ENCODE results near the gene RAD21L1.

Gene RAD21L1

DNA sequence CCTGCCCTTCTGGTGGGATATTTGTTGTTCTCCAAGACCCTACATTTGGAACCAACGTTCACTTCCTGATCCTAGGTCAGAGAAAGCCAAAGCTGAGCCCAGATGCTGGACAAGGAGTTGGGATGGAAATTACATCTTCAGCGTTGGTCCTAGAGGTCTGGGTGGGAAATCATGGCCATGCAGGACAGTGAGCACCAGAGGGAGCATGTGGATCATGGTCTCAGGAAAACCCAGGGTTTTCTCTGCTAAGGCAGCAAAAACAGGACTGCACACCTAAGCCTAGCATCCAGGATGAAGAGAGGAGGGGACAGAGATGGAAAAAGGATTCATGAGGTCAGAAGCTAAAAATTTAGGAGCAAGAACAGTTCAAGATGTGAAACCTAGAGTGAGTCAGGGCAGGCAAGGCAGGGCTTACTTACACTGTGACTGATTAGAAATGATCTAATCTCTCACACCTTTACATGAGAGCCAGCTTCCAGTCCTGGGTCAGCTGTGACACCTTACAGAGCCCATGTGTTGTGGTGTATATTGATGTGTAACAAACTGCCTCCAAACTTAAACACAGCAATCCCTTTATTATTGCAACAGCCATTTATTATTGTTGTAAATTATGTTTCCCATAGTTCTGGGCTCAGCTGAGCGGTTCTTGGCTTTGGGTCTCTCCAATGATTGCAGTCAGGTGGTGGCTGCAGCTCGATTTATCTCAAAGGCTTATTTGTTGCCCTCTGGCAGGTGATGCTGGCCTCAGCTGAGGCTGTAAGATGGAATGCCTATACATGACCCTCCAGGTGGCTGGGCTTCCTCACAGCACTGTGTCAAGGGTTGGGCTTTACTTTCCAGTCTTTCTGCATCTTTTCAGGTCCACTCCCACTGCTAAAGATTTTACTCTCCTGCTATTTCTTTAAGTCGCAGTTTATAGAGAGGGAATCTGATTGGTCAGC, 16.1 kb upstream of the RAD21L1 start:
- Histone ChIP-seq H3K4me1 (no peaks in the 10 kb centered on the region), H3K27me3 (no peaks in the 10 kb centered on the region), H3K36me3 (no peaks in the 10 kb centered on the region), H3K4me3 (ENCODE audit: low read depth, low read length) (no peak overlapping the region), H3K9me3 (no peaks in the 10 kb centered on the region)
- DNase-seq, result no peak
- peak; percentile 8; the same call in 1 of the 2 replicates for TF ChIP-seq CTCF (IDR thresholded peaks at IDR 0.05; ENCODE audit: low read depth, low read length)

- no peaks in the 10 kb centered on the region for H3K9me3 ChIP-seq
- TF ChIP-seq CTCF (IDR thresholded peaks at IDR 0.05; ENCODE audit: low read depth, low read length), result no peak
- peaks cover 4% of the 10 kb centered on the region for H3K27me3 ChIP-seq
- no peak for DNase-seq
- no peaks in the 10 kb centered on the region for H3K36me3 ChIP-seq
- no peak overlapping the region for H3K4me3 ChIP-seq (ENCODE audit: low read depth, low read length)
- H3K4me1 ChIP-seq, result no peaks in the 10 kb centered on the region
Observed at GRCh38 chr20:1210501-1210900, 15.3 kb upstream of the RAD21L1 start.

- H3K4me1 ChIP-seq, result no peaks in the 10 kb centered on the region
- H3K4me3 ChIP-seq (ENCODE audit: low read depth, low read length), result no peak overlapping the region
- DNase-seq, result no peak
- H3K27me3 ChIP-seq, result peaks cover 4% of the 10 kb centered on the region
- no peaks in the 10 kb centered on the region for H3K9me3 ChIP-seq
- H3K36me3 ChIP-seq, result no peaks in the 10 kb centered on the region
- TF ChIP-seq CTCF (IDR thresholded peaks at IDR 0.05; ENCODE audit: low read depth, low read length), result no peak
Observed at GRCh38 chr20:1212023-1212422, 13.8 kb upstream of the RAD21L1 start.

- Histone ChIP-seq H3K4me1 (no peaks in the 10 kb centered on the region), H3K9me3 (no peaks in the 10 kb centered on the region), H3K27me3 (peaks cover 4% of the 10 kb centered on the region), H3K36me3 (no peaks in the 10 kb centered on the region), H3K4me3 (ENCODE audit: low read depth, low read length) (no peak overlapping the region)
- peak; percentile 55 for DNase-seq
- peak; percentile 61 for TF ChIP-seq CTCF (IDR thresholded peaks at IDR 0.05; ENCODE audit: low read depth, low read length)
Observed at GRCh38 chr20:1212607-1213396, 13.0 kb upstream of the RAD21L1 start.

- H3K4me3 ChIP-seq (ENCODE audit: low read depth, low read length), result no peak overlapping the region
- peaks cover 4% of the 10 kb centered on the region for H3K27me3 ChIP-seq
- TF ChIP-seq CTCF (IDR thresholded peaks at IDR 0.05; ENCODE audit: low read depth, low read length), result no peak
- H3K36me3 ChIP-seq, result no peaks in the 10 kb centered on the region
- DNase-seq, result no peak
- no peaks in the 10 kb centered on the region for H3K4me1 ChIP-seq
- no peaks in the 10 kb centered on the region for H3K9me3 ChIP-seq
Observed at GRCh38 chr20:1214838-1215261, 11.0 kb upstream of the RAD21L1 start.

Data from BE2C (cell line).